ENCODE results near the gene ARMH3. TPM values are rescaled to one million over a fixed set of nuclear protein-coding genes. Genes with fewer than 3 reads are reported as not detected.
"Not testable (repeated sequence)": the region's sequence is repeated elsewhere in the genome, so short reads cannot be mapped to it uniquely, and the experiment has no call there.

Gene ARMH3
- total RNA-seq, 5 donors from 2014 or later (not counting 1 experiment from before 2014, with no cell fraction given): 26.4 to 30.0 (median 27.2) TPM

DNA sequence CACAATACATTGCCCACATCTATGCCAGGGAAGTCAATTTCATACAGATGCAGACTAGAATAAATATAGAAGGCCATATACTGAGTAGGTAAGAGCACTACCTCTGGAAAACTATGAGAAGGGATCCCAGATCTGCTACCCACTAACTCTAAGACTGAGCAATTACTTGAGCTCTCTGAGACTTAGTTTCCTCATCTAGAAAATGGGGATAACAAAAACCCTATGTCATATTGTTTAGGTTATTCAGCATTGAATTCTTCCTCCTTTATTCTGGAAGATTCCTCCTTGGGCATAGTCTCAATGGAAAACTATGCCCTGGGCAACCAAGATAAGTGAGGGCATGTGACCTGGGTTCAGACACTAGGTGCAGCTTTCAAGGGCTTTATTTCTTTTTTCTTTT, 4.0 kb upstream of the ARMH3 start:
- CTCF ChIA-PET: interaction anchor here in 1 of 2 donors (0.5 to 1.0 kb wide), 2 partner anchors 11 to 13 kb away, joined by 3 to 5 read pairs; no protein-coding TSS in a partner anchor

GRCh38 chr10:102054881-102055646, 909 bp downstream of the ARMH3 start:
- peak in 1 of 35 experiments; percentile 12 for DNase-seq
- H3K36me3 Mint-ChIP-seq; H3K27me3 Mint-ChIP-seq; H3K27me3 ChIP-seq (replicated peaks in 1 of 2; ENCODE audit: control insufficient read depth in 2 of 2, extremely low read depth in 1 of 2, insufficient read depth in 2 of 2, low read length in 1 of 2); H3K36me3 ChIP-seq (ENCODE audit: control insufficient read depth in 2 of 2, extremely low read depth in 1 of 2, insufficient read depth in 1 of 2, low read length in 1 of 2); H3K9me3 ChIP-seq; H3K9me3 Mint-ChIP-seq; ATAC-seq (replicated peaks in 1 of 4): not testable (repeated sequence)
- Mint-ChIP-seq H3K4me1 (peaks cover 45 to 50% (median 45%) of the 10 kb centered on the region in 3 donors), H3K4me3 (peak overlapping the region; percentile 88 to 96 (median 94)), H3K27ac (peak overlapping the region; percentile 92 to 96)
- ChIA-PET CTCF (interaction anchor here (0.5 to 1.7 kb wide), 4 partner anchors 20 to 1519 kb away, joined by 3 to 8 read pairs (median 5); partner anchors contain the start of gene HIF1AN (in 1 of the 2)), POLR2A (interaction anchor here in 1 of 2 donors (0.5 to 0.9 kb wide), 2 partner anchors 9 to 194 kb away, joined by 3 to 7 read pairs; no protein-coding TSS in a partner anchor)
- peaks cover 17 to 36% of the 10 kb centered on the region in 2 experiments for H3K4me1 ChIP-seq (ENCODE audit: control insufficient read depth in 1 of 2, extremely low read depth in 1 of 2, insufficient read depth in 2 of 2, low read length in 2 of 2)
- WGBS (ENCODE audit: insufficient coverage): 80% methylated on average over 7 of the region's 34 CpGs
- H3K27ac ChIP-seq (ENCODE audit: low read length): peak overlapping the region; percentile 77
- peak overlapping the region; percentile 84 to 98 for H3K4me3 ChIP-seq (ENCODE audit: control insufficient read depth in 1 of 2, extremely low read depth in 1 of 2, low read length in 1 of 2)

More for the DNA sequence above, 4.0 kb upstream of the ARMH3 start:
- no peak overlapping the region for H3K27ac ChIP-seq (ENCODE audit: low read length)
- peaks cover 4 to 23% of the 10 kb centered on the region in 2 experiments for H3K4me1 ChIP-seq (ENCODE audit: control insufficient read depth in 1 of 2, extremely low read depth in 1 of 2, insufficient read depth in 2 of 2, low read length in 2 of 2)
- H3K4me3 ChIP-seq (ENCODE audit: control insufficient read depth in 1 of 2, extremely low read depth in 1 of 2, low read length in 1 of 2): no peak overlapping the region
- Mint-ChIP-seq H3K27ac (no peak overlapping the region), H3K9me3 (no peaks in the 10 kb centered on the region), H3K36me3 (no peaks in the 10 kb centered on the region), H3K4me3 (no peak overlapping the region), H3K4me1 (peaks cover 18 to 25% (median 20%) of the 10 kb centered on the region in 3 donors), H3K27me3 (no peaks in the 10 kb centered on the region)
- no peaks in the 10 kb centered on the region for H3K9me3 ChIP-seq
- H3K36me3 ChIP-seq (ENCODE audit: control insufficient read depth in 2 of 2, extremely low read depth in 1 of 2, insufficient read depth in 1 of 2, low read length in 1 of 2): no peaks in the 10 kb centered on the region
- ATAC-seq (replicated peaks in 1 of 4) (no peak), DNase-seq (no peak)
- no peaks in the 10 kb centered on the region for H3K27me3 ChIP-seq (replicated peaks in 1 of 2; ENCODE audit: control insufficient read depth in 2 of 2, extremely low read depth in 1 of 2, insufficient read depth in 2 of 2, low read length in 1 of 2)
- POLR2A ChIA-PET: interaction anchor here (0.6 kb wide), 2 partner anchors 576 to 1130 kb away, joined by 3 to 4 read pairs; no protein-coding TSS in a partner anchor

DNA sequence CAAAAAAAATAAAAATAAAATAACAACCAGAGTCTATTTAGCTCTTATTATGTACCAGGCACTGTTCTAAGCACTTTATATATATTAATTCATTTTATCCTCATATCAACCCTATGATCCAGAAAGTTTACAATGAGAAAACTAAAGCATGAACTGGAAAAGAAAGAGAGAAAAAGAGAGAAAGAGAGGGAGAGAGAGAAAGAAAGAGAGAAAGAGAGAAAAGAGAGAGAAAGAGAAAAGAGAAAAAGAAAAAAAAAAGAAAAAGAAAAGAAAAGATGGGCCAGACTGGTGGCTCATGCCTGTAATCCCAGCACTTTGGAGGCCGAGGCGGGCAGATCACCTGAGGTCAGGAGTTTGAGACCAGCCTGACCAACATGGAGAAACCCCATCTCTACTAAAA, 9.9 kb downstream of the ARMH3 start:
- ATAC-seq (replicated peaks in 1 of 4) (no peak), DNase-seq (no peak)
- H3K36me3 ChIP-seq (ENCODE audit: control insufficient read depth in 2 of 2, extremely low read depth in 1 of 2, insufficient read depth in 1 of 2, low read length in 1 of 2): no peaks in the 10 kb centered on the region
- Mint-ChIP-seq H3K27me3 (no peaks in the 10 kb centered on the region), H3K27ac (no peak overlapping the region), H3K36me3 (peaks cover 2% of the 10 kb centered on the region), H3K9me3 (no peaks in the 10 kb centered on the region), H3K4me1 (peaks cover 52 to 59% (median 52%) of the 10 kb centered on the region in 3 donors), H3K4me3 (no peak overlapping the region)
- ChIA-PET POLR2A (no interaction called here), CTCF (interaction anchor here in 1 of 2 donors (0.6 kb wide), 1 partner anchor 158 kb away, joined by 3 read pairs; no protein-coding TSS in a partner anchor)
- H3K9me3 ChIP-seq: no peaks in the 10 kb centered on the region
- H3K4me3 ChIP-seq (ENCODE audit: control insufficient read depth in 1 of 2, extremely low read depth in 1 of 2, low read length in 1 of 2): no peak overlapping the region
- no peaks in the 10 kb centered on the region for H3K27me3 ChIP-seq (replicated peaks in 1 of 2; ENCODE audit: control insufficient read depth in 2 of 2, extremely low read depth in 1 of 2, insufficient read depth in 2 of 2, low read length in 1 of 2)
- WGBS (ENCODE audit: insufficient coverage): no CpG with 5 or more reads among the region's 2 CpGs
- H3K4me1 ChIP-seq (ENCODE audit: control insufficient read depth in 1 of 2, extremely low read depth in 1 of 2, insufficient read depth in 2 of 2, low read length in 2 of 2): no peaks in the 10 kb centered on the region
- no peak overlapping the region for H3K27ac ChIP-seq (ENCODE audit: low read length)

DNA sequence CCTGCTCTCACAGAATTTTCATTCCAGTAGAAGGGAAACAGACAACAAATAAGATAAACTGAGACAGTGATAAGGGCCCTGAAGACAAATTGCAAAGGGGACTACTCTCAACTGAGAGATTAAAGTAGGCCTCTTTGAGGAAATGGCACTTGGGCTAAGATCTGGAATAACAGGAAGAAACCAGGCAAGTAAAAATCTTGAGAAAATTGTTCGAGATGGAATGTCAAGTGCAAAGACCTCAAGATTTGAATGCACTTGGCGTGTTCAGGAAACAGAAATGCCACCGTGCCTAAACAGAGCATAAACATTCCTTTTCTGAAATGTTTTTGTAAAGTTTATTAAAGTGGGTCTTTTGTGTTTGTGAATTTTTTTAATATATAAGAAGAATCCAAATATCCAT, 10.7 kb downstream of the ARMH3 start:
- ATAC-seq (replicated peaks in 1 of 4) (no peak), DNase-seq (no peak)
- Histone ChIP-seq H3K36me3 (ENCODE audit: control insufficient read depth in 2 of 2, extremely low read depth in 1 of 2, insufficient read depth in 1 of 2, low read length in 1 of 2) (no peaks in the 10 kb centered on the region), H3K4me1 (ENCODE audit: control insufficient read depth in 1 of 2, extremely low read depth in 1 of 2, insufficient read depth in 2 of 2, low read length in 2 of 2) (no peaks in the 10 kb centered on the region), H3K4me3 (ENCODE audit: control insufficient read depth in 1 of 2, extremely low read depth in 1 of 2, low read length in 1 of 2) (no peak overlapping the region), H3K27me3 (replicated peaks in 1 of 2; ENCODE audit: control insufficient read depth in 2 of 2, extremely low read depth in 1 of 2, insufficient read depth in 2 of 2, low read length in 1 of 2) (no peaks in the 10 kb centered on the region), H3K27ac (ENCODE audit: low read length) (no peak overlapping the region), H3K9me3 (no peaks in the 10 kb centered on the region)
- H3K27me3 Mint-ChIP-seq: no peaks in the 10 kb centered on the region
- POLR2A ChIA-PET: no interaction called here
- H3K4me1 Mint-ChIP-seq: peaks cover 53 to 56% (median 55%) of the 10 kb centered on the region in 3 donors
- WGBS (ENCODE audit: insufficient coverage): 100% methylated on average over 1 of the region's 3 CpGs
- no peaks in the 10 kb centered on the region for H3K9me3 Mint-ChIP-seq
- H3K36me3 Mint-ChIP-seq: peaks cover 3% of the 10 kb centered on the region
- H3K4me3 Mint-ChIP-seq: no peak overlapping the region
- H3K27ac Mint-ChIP-seq: no peak overlapping the region
- CTCF ChIA-PET: no interaction called here

DNA sequence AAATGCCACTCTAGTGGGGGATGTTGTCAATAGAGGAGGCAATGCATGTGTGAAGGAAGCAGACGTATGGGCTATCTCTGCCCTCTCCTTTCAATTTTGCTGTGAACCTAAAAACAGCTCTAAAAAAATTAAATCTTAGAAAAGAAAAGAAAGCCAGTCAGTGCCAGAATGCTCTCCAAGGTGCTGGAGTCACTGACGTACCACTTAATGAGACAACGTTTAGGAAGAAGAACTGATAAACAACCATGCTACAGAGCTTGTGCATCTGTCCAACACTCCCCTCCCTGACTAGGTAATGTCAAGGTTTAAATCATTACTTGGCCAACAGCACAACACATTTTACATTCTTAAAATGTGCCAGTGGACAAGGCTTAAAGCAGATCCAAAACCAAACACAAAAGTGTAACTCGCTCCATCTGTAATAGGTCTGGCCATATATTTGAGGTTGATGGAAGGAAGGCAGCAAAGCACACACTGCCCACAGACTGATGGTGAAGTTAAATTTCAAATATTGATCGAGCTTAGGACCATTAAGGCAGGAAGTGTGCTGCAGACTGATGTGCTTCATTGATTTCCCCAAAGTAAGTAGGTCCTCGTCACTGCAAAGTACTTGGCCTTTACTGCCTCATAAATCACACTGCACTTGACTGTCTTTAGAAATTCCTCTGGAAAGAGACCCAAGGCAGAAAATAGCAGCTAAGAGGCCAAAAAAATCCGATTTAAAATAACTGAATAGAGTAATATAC, 15.5 kb downstream of the ARMH3 start:
- CTCF ChIA-PET: interaction anchor here (0.5 to 0.6 kb wide), 2 partner anchors 29 to 149 kb away, joined by 3 to 5 read pairs; no protein-coding TSS in a partner anchor
- Histone ChIP-seq H3K27ac (ENCODE audit: low read length) (no peak overlapping the region), H3K27me3 (replicated peaks in 1 of 2; ENCODE audit: control insufficient read depth in 2 of 2, extremely low read depth in 1 of 2, insufficient read depth in 2 of 2, low read length in 1 of 2) (no peaks in the 10 kb centered on the region), H3K4me1 (ENCODE audit: control insufficient read depth in 1 of 2, extremely low read depth in 1 of 2, insufficient read depth in 2 of 2, low read length in 2 of 2) (no peaks in the 10 kb centered on the region), H3K9me3 (no peaks in the 10 kb centered on the region), H3K36me3 (ENCODE audit: control insufficient read depth in 2 of 2, extremely low read depth in 1 of 2, insufficient read depth in 1 of 2, low read length in 1 of 2) (peaks cover 10 to 22% of the 10 kb centered on the region in 2 donors), H3K4me3 (ENCODE audit: control insufficient read depth in 1 of 2, extremely low read depth in 1 of 2, low read length in 1 of 2) (no peak overlapping the region)
- Mint-ChIP-seq H3K4me1 (peaks cover 19 to 32% (median 25%) of the 10 kb centered on the region in 3 donors), H3K27me3 (no peaks in the 10 kb centered on the region), H3K9me3 (no peaks in the 10 kb centered on the region), H3K4me3 (no peak overlapping the region), H3K27ac (no peak overlapping the region), H3K36me3 (peaks cover 21% of the 10 kb centered on the region)
- DNase-seq: no peak
- POLR2A ChIA-PET: no interaction called here
- ATAC-seq (replicated peaks in 1 of 4): no peak
- 61% methylated on average over 3 of the region's 7 CpGs for WGBS (ENCODE audit: insufficient coverage)

- ChIA-PET CTCF (no interaction called here), POLR2A (no interaction called here)
- H3K27ac ChIP-seq (ENCODE audit: low read length): no peak overlapping the region
- no peak overlapping the region for H3K4me3 ChIP-seq (ENCODE audit: control insufficient read depth in 1 of 2, extremely low read depth in 1 of 2, low read length in 1 of 2)
- Mint-ChIP-seq H3K27ac (no peak overlapping the region), H3K4me3 (no peak overlapping the region), H3K9me3 (no peaks in the 10 kb centered on the region), H3K27me3 (no peaks in the 10 kb centered on the region), H3K4me1 (peaks cover 4 to 20% (median 15%) of the 10 kb centered on the region in 3 donors), H3K36me3 (peaks cover 21% of the 10 kb centered on the region)
- H3K36me3 ChIP-seq (ENCODE audit: control insufficient read depth in 2 of 2, extremely low read depth in 1 of 2, insufficient read depth in 1 of 2, low read length in 1 of 2): peaks cover 10 to 22% of the 10 kb centered on the region in 2 donors
- DNase-seq (no peak), ATAC-seq (replicated peaks in 1 of 4) (no peak)
- H3K9me3 ChIP-seq: no peaks in the 10 kb centered on the region
- no peaks in the 10 kb centered on the region for H3K27me3 ChIP-seq (replicated peaks in 1 of 2; ENCODE audit: control insufficient read depth in 2 of 2, extremely low read depth in 1 of 2, insufficient read depth in 2 of 2, low read length in 1 of 2)
- no peaks in the 10 kb centered on the region for H3K4me1 ChIP-seq (ENCODE audit: control insufficient read depth in 1 of 2, extremely low read depth in 1 of 2, insufficient read depth in 2 of 2, low read length in 2 of 2)
Measured at GRCh38 chr10:102038410-102038809, 17.6 kb downstream of the ARMH3 start.
